Measurements from ENCODE around the gene RAD51B.

GRCh38 chr14:68722968-68723566 lies 903.5 kb downstream of the RAD51B start:
- TF ChIP-seq, protein P1, sequence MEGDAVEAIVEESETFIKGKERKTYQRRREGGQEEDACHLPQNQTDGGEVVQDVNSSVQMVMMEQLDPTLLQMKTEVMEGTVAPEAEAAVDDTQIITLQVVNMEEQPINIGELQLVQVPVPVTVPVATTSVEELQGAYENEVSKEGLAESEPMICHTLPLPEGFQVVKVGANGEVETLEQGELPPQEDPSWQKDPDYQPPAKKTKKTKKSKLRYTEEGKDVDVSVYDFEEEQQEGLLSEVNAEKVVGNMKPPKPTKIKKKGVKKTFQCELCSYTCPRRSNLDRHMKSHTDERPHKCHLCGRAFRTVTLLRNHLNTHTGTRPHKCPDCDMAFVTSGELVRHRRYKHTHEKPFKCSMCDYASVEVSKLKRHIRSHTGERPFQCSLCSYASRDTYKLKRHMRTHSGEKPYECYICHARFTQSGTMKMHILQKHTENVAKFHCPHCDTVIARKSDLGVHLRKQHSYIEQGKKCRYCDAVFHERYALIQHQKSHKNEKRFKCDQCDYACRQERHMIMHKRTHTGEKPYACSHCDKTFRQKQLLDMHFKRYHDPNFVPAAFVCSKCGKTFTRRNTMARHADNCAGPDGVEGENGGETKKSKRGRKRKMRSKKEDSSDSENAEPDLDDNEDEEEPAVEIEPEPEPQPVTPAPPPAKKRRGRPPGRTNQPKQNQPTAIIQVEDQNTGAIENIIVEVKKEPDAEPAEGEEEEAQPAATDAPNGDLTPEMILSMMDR (conservative IDR thresholded peaks at IDR 0.05): no peak
- no peak for TF ChIP-seq ZFX (IDR thresholded peaks at IDR 0.05)

Measured in C4-2B (cell line).